ENCODE data around the gene DPP4. TPM values are rescaled to one million over a fixed set of nuclear protein-coding genes. Genes with fewer than 3 reads are reported as not detected.

Gene DPP4
- total RNA-seq, 1 experiment from 2014 or later, result 23.3 TPM

- POLR2A ChIA-PET (ENCODE audit: unreplicated experiment), result no interaction called here
- Histone ChIP-seq H2AFZ (ENCODE audit: low read length) (no peak overlapping the region), H3K27ac (ENCODE audit: low read length) (no peak overlapping the region)
These were observed 3.0 kb downstream of the DPP4 start for GRCh38 chr2:162071001-162071400.

GRCh38 chr2:162070228-162070936 lies 3.6 kb downstream of the DPP4 start:
- intact Hi-C loops (cut with micrococcal nuclease), result loop anchor here (5.0 kb wide), 1 partner anchor 43 kb away; no protein-coding TSS in a partner anchor
- DNase-seq (no peak), ATAC-seq (no peak)
- Histone ChIP-seq H3K79me2 (ENCODE audit: low read length) (0 out of 2 replicates have a peak, but pooled peaks cover 3% of the 10 kb centered on the region), H3K4me3 (ENCODE audit: low read length) (no peak overlapping the region), H3K27ac (ENCODE audit: low read length) (no peak overlapping the region), H3K4me2 (ENCODE audit: low read length) (no peak overlapping the region), H3F3A (ENCODE audit: low read length, unreplicated experiment) (no peaks in the 10 kb centered on the region), H3K4me1 (ENCODE audit: insufficient read depth, low read length) (peaks cover 54% of the 10 kb centered on the region), H4K20me1 (ENCODE audit: low read length) (no peaks in the 10 kb centered on the region), H3K27me3 (ENCODE audit: low read length) (no peaks in the 10 kb centered on the region), H3K36me3 (ENCODE audit: low read depth, low read length) (no peaks in the 10 kb centered on the region), H3K9me2 (replicated peaks; ENCODE audit: low read length) (no peaks in the 10 kb centered on the region), H3K9ac (ENCODE audit: low read length) (no peak overlapping the region), H2AFZ (ENCODE audit: low read length) (no peak overlapping the region), H3K9me3 (ENCODE audit: low read length) (no peaks in the 10 kb centered on the region)
- no TSS peak for BruUV-seq (replicated peaks)
- TF ChIP-seq EZH2phosphoT487 (IDR thresholded peaks at IDR 0.05; ENCODE audit: borderline replicate concordance, low read length), result no peak
- TF ChIP-seq EZH2 (IDR thresholded peaks at IDR 0.05; ENCODE audit: low read length, unreplicated experiment), result no peak
- no peak for TF ChIP-seq CTCF (conservative IDR thresholded peaks at IDR 0.05; ENCODE audit: low read depth, low read length)
- CTCF ChIA-PET, result no interaction called here
- POLR2A ChIA-PET (ENCODE audit: unreplicated experiment), result no interaction called here

More at GRCh38 chr2:162071001-162071400, 3.0 kb downstream of the DPP4 start:
- no peak overlapping the region for H3K9ac ChIP-seq (ENCODE audit: low read length)
- H3K27me3 ChIP-seq (ENCODE audit: low read length), result no peaks in the 10 kb centered on the region
- DNase-seq, result no peak
- H4K20me1 ChIP-seq (ENCODE audit: low read length), result no peaks in the 10 kb centered on the region
- no peaks in the 10 kb centered on the region for H3F3A ChIP-seq (ENCODE audit: low read length, unreplicated experiment)
- H3K9me2 ChIP-seq (replicated peaks; ENCODE audit: low read length), result no peaks in the 10 kb centered on the region
- TF ChIP-seq EZH2phosphoT487 (IDR thresholded peaks at IDR 0.05; ENCODE audit: borderline replicate concordance, low read length) (no peak), EZH2 (IDR thresholded peaks at IDR 0.05; ENCODE audit: low read length, unreplicated experiment) (no peak), CTCF (conservative IDR thresholded peaks at IDR 0.05; ENCODE audit: low read depth, low read length) (no peak)
- H3K79me2 ChIP-seq (ENCODE audit: low read length), result 0 out of 2 replicates have a peak, but pooled peaks cover 3% of the 10 kb centered on the region
- BruUV-seq (replicated peaks), result no TSS peak
- H3K9me3 ChIP-seq (ENCODE audit: low read length), result no peaks in the 10 kb centered on the region
- CTCF ChIA-PET, result no interaction called here
- peaks cover 60% of the 10 kb centered on the region for H3K4me1 ChIP-seq (ENCODE audit: insufficient read depth, low read length)
- H3K36me3 ChIP-seq (ENCODE audit: low read depth, low read length), result no peaks in the 10 kb centered on the region
- intact Hi-C loops (cut with micrococcal nuclease), result loop anchor here (5.0 kb wide), 1 partner anchor 44 kb away; no protein-coding TSS in a partner anchor
- no peak for ATAC-seq
- no peak overlapping the region for H3K4me2 ChIP-seq (ENCODE audit: low read length)
- H3K4me3 ChIP-seq (ENCODE audit: low read length), result no peak overlapping the region

- intact Hi-C loops (cut with micrococcal nuclease), result no loop called here
- no peaks in the 10 kb centered on the region for H4K20me1 ChIP-seq (ENCODE audit: low read length)
- H3K27ac ChIP-seq (ENCODE audit: low read length), result no peak overlapping the region
- POLR2A ChIA-PET (ENCODE audit: unreplicated experiment), result no interaction called here
- H2AFZ ChIP-seq (ENCODE audit: low read length), result no peak overlapping the region
- no peaks in the 10 kb centered on the region for H3K9me3 ChIP-seq (ENCODE audit: low read length)
- ATAC-seq (no peak), DNase-seq (no peak)
- BruUV-seq (replicated peaks), result no TSS peak
- TF ChIP-seq EZH2 (IDR thresholded peaks at IDR 0.05; ENCODE audit: low read length, unreplicated experiment) (no peak), EZH2phosphoT487 (IDR thresholded peaks at IDR 0.05; ENCODE audit: borderline replicate concordance, low read length) (no peak)
- no peak overlapping the region for H3K4me2 ChIP-seq (ENCODE audit: low read length)
- H3K4me1 ChIP-seq (ENCODE audit: insufficient read depth, low read length), result peaks cover 46% of the 10 kb centered on the region
- no peaks in the 10 kb centered on the region for H3K27me3 ChIP-seq (ENCODE audit: low read length)
- no peaks in the 10 kb centered on the region for H3K36me3 ChIP-seq (ENCODE audit: low read depth, low read length)
- H3K9ac ChIP-seq (ENCODE audit: low read length), result no peak overlapping the region
- CTCF ChIA-PET, result no interaction called here
- H3K9me2 ChIP-seq (replicated peaks; ENCODE audit: low read length), result no peaks in the 10 kb centered on the region
- 0 out of 2 replicates have a peak, but pooled peaks cover 3% of the 10 kb centered on the region for H3K79me2 ChIP-seq (ENCODE audit: low read length)
- no peak overlapping the region for H3K4me3 ChIP-seq (ENCODE audit: low read length)
- no peaks in the 10 kb centered on the region for H3F3A ChIP-seq (ENCODE audit: low read length, unreplicated experiment)
These were observed 4.6 kb downstream of the DPP4 start for GRCh38 chr2:162069267-162069903.

Data from PC-3 (cell line).